NCI-H510A treated with DMSO at 0.1 percent for 48 hours (cell line): Measurements from ENCODE around the gene MARCHF3.
"Not testable (repeated sequence)": the region's sequence is repeated elsewhere in the genome, so short reads cannot be mapped to it uniquely, and the experiment has no call there.

ENCODE experiments used
- DNase-seq: peaks from one replicate; lab custom pipeline; 2025; lab: John Stamatoyannopoulos, UW

Gene MARCHF3

DNA sequence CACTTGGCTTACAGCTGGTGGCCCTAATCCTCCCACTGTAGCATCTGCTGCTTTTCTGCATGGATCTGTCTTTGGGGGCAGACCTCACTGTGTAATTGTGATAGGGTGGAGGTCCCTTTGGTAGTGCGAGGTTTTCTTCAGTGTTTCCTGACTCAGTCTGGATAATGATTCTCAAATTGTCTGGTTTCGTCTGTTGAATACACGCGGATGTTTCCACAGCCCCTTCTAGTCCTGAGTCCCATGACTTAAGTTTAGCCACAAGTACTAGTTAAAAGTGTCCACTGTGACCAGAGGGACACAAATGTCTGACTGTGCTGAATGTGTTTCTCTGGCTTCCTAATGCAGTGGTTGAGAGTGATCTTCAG lies 182.9 kb downstream of the MARCHF3 start:
- DNase-seq = no peak

- DNase-seq = no peak
These were observed 183.5 kb downstream of the MARCHF3 start for GRCh38 chr5:126846744-126847455.

- no peak for DNase-seq
These were observed 184.0 kb downstream of the MARCHF3 start for GRCh38 chr5:126846344-126846743.

- peak; percentile 37 for DNase-seq
These were observed 184.8 kb downstream of the MARCHF3 start for GRCh38 chr5:126845470-126846070.

GRCh38 chr5:126843375-126843774 lies 187.0 kb downstream of the MARCHF3 start:
- not testable (repeated sequence) for DNase-seq

DNA sequence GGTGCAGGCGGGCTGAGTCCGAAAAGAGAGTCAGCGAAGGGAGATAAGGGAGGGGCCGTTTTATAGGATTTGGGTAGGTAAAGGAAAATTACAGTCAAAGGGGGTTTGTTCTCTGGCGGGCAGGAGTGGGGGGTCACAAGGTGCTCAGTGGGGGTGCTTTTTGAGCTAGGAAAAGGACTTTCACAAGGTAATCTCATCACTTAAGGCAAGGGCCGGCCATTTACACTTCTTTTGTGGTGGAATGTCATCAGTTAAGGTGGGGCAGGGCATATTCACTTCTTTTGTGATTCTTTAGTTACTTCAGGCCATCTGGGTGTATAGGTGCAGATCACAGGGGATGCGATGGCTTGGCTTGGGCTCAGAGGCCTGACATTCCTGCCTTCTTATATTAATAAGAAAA lies 191.0 kb downstream of the MARCHF3 start:
- DNase-seq = not testable (repeated sequence)

DNA sequence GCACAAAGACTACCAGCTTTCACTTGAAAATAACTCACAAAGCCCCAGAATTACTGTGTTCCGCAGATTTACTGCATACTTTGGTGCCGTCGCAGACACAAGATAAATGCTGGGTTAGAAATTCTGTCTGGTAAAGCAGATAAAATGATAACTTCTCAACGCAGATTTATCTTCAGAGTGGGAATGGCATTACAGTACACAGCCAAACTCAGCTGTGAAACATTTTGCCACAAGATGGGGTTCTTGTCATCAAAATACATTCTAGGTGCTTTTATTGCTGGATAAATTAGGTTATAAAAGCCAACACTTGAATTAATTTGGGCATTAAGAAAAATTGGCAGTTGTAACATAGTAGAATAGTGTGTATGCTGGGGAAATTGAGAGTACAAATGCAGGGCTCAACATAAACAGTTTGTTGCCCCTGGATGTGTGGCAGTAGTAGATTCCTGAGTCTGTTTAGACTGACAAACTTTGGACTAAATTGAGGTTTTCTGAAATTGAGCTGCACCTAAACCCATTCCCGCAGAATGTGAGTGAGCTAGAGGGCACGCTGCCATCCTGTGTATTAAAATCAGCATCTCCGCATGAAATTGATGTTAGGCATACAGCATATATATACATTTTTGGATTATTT lies 192.3 kb downstream of the MARCHF3 start:
- no peak for DNase-seq

DNA sequence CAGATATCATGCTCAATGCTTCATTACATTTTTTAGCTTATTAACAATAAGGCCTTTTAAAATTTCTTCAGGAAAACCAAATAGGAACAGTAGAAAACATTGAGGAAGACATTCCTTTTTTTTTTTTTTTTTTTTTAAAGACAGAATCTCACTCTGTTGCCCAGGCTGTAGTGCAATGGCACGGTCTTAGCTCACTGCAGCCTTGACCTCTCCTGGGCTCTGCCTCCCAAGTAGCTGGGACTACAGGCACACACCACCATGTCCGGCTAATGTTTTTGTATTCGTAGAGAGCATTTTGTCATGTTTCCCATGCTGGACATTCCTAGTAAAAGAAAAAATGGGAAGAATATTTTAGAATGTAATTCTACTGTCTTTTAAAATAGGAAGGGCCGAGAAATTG lies 193.1 kb downstream of the MARCHF3 start:
- no peak for DNase-seq

GRCh38 chr5:126836778-126837177 lies 193.6 kb downstream of the MARCHF3 start:
- DNase-seq = no peak

DNA sequence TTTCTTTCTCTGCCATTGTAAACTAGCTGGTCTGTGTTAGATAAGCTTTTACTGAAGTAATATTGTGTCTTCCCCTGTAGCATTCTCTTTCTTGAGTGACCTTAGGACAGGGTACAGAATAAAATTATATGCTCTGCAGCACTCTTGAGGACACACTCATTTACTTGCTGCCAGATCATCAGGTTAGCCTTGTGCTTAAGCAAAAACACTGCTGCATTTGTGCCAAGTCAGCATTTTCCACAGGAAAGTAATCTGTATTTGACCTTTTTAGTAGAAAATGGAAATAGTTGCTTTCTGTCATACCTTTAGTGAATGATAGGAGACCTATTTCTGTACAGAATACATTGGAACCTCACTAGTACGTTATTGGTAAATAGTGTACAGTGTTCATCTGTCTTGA lies 199.2 kb downstream of the MARCHF3 start:
- no peak for DNase-seq

DNA sequence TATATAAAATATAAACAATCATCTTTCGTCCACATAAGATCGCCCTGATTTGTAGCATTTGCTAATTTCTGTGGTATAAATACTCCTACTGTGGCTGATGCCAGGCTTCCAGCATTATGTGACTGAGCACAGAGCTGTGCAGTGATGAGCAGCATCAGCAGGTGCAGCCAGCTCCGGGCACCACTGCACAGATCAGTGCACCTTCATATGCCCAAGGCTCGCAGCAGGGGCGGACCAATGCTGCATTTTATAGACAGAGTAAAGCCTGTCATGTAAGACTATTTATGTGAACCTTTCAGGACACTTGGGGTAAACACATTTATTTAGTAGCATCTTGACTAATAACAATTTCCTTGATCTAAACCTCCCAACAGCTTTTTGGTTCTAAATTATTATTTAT lies 200.3 kb downstream of the MARCHF3 start:
- no peak for DNase-seq

DNA sequence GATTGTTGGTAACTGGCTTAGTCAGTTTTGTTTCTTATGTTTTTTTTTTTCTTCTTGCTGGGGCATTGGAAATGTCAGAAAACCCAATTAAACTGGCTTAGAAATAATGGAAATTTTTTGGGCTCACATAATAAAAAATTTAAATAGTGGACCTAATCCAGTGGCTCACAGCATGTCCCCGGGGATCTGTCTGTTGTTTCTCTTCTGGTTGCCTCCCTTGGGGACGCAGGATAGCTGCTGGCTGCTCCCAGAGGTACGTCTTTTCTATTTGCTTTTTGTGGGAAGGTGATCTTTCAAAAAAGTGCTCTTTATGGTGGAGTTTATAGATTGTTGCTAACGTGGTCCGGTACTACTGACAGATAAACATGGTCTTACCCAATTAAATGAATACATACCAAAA lies 201.3 kb downstream of the MARCHF3 start:
- no peak for DNase-seq

DNA sequence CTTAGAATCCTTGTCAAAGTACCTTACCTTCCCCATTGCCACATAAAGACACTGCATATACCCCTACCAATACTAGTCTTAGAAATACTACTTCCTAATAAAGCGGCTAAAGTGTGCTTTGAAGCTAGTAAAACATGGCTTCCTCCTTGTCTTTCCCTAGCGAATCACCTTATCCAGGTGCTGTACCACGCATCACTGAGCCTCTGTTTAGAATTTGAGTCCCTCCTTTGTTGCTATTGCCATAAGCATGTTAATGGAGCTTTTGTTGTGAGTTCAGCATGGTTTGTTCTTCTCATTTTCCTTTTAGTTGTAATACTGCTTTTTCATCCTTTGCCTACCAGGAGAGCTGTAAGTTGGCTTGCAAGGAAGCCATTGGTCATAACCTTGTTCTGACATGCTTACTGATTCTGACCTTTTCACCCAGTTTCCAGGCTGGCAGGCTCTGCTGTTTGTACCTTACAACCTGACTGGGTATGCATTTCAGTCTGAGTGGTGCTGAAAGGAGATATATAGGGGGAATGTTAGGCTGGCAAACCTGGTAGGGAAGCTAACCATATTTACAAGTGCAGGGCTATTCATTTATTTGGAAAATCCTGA lies 203.6 kb downstream of the MARCHF3 start:
- DNase-seq = no peak

DNA sequence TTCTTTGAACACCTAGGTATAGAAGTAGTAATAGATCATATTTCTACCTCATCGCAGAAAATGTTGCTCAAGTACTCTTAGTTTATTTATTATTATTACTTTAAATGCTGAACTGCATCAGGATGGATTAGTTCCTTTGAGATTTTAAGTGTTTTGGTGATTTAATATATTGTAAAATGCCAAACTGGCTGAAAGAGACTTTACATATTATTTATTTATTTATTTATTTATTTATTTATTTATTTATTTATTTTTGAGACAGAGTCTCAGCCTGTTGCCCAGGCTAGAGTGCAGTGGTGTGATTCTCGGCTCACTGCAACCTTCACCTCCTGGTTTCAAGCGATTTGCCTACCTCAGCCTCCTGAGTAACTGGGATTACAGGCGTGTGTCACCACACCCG lies 211.1 kb downstream of the MARCHF3 start:
- DNase-seq = no peak

DNA sequence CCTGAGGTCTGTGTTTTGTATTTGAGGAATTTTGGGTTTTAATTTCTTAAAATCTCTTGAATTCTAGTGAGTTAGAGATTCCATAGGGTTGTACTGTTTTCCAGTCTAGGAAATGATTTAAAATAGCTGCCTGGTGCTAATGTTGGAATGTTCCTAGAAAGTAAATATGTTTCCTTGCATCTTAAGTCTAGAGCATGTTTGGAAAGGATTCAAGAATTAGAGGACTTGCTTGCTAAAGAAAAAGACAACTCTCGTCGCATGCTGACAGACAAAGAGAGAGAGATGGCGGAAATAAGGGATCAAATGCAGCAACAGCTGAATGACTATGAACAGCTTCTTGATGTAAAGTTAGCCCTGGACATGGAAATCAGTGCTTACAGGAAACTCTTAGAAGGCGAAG lies 211.6 kb downstream of the MARCHF3 start:
- DNase-seq = no peak
